Measurements from ENCODE around the gene CAPRIN2. TPM values are rescaled to one million over a fixed set of nuclear protein-coding genes. Genes with fewer than 3 reads are reported as not detected.

CAPRIN2 gene
- total and polyA plus RNA-seq, 2 of the 4 experiments (the other 2 are of a cell fraction): 18.9 to 23.8 TPM

DNA sequence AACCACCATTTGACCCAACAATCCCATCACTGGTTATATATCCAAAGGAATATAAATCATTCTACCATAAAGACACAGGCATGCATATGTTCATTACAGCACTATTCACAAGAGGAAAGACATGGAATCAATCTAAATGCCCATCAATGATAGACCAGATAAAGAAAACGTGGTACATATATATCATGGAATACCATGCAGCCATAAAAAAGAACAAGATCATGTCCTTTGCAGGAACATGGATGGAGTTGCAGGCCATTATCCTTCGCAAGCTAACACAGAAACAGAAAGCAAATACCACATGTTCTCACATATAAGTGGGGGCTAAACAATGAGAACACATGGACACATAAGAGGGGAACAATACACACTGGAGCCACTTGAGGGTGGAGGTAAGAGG is 15.7 kb downstream of the CAPRIN2 start:
- H3K9me1 ChIP-seq (ENCODE audit: insufficient read depth, low read length): no peaks in the 10 kb centered on the region
- H2AFZ ChIP-seq (replicated peaks; ENCODE audit: low read length, poor library complexity): no peak overlapping the region
- no peak overlapping the region for H2BK20ac ChIP-seq (ENCODE audit: low read depth, low read length)
- TF ChIP-seq CHD1 (IDR thresholded peaks at IDR 0.05; ENCODE audit: low read depth, low read length) (no peak), POLR2A (IDR thresholded peaks at IDR 0.05; ENCODE audit: low read depth, low read length) (no peak), SMC3 (IDR thresholded peaks at IDR 0.05; ENCODE audit: low read depth, low read length) (no peak), FOS (IDR thresholded peaks at IDR 0.05; ENCODE audit: low read depth, low read length) (no peak), RFX5 (IDR thresholded peaks at IDR 0.05; ENCODE audit: low read depth, low read length) (no peak), CTCF (conservative IDR thresholded peaks at IDR 0.05; ENCODE audit: low read depth, low read length) (no peak), BHLHE40 (IDR thresholded peaks at IDR 0.05; ENCODE audit: low read depth, low read length) (no peak), MAZ (IDR thresholded peaks at IDR 0.05; ENCODE audit: borderline replicate concordance, low read depth, low read length) (no peak)
- no peak overlapping the region for H4K5ac ChIP-seq (ENCODE audit: low read depth, low read length)
- in situ Hi-C loops (cut with MboI; ENCODE audit: low sequenced_read_pairs) (no loop called here), intact Hi-C loops (cut with micrococcal nuclease) (no loop called here), dilution Hi-C loops (cut with HindIII; ENCODE audit: low sequenced_read_pairs, unreplicated experiment) (no loop called here)
- ChIA-PET CTCF (no interaction called here), POLR2A (ENCODE audit: unreplicated experiment) (no interaction called here)
- H2BK5ac ChIP-seq (ENCODE audit: low read depth, low read length, poor library complexity, severe bottlenecking): no peak overlapping the region
- peaks cover 15 to 26% of the 10 kb centered on the region in 2 experiments for H3K79me1 ChIP-seq (ENCODE audit: low read depth in 1 of 2, low read length in 2 of 2)
- no peaks in the 10 kb centered on the region for H4K20me1 ChIP-seq (ENCODE audit: insufficient read depth, low read length)
- H3K27ac ChIP-seq (ENCODE audit: insufficient read depth, low read length): no peak overlapping the region
- no peak overlapping the region for H2BK120ac ChIP-seq (ENCODE audit: low read depth, low read length)
- no peaks in the 10 kb centered on the region for H3K27me3 ChIP-seq (ENCODE audit: control insufficient read depth, insufficient read depth, low read length)
- DNase-seq (no peak), ATAC-seq (ENCODE audit: low read depth) (no peak)
- no peak overlapping the region for H2AK5ac ChIP-seq (ENCODE audit: low read depth, low read length)
- no peak overlapping the region for H3K4ac ChIP-seq (ENCODE audit: low read depth, low read length)
- no peak overlapping the region for H3K14ac ChIP-seq (replicated peaks; ENCODE audit: low read depth, low read length)
- peaks cover 6% of the 10 kb centered on the region for H3K36me3 ChIP-seq (ENCODE audit: control insufficient read depth, insufficient read depth, low read length)
- H3K9me3 ChIP-seq (ENCODE audit: control insufficient read depth, insufficient read depth, low read length): no peaks in the 10 kb centered on the region
- 100% methylated on average over 1 of the region's 2 CpGs; no CpG with 5 or more reads in 1 of the 2 experiments for WGBS, 2 experiments (ENCODE audit: extremely low coverage in 2 of 2, insufficient read length in 1 of 2)
- H4K91ac ChIP-seq (ENCODE audit: insufficient read depth, low read depth, low read length): no peak overlapping the region
- H3K9ac ChIP-seq (ENCODE audit: low read depth, low read length): no peak overlapping the region
- H2BK15ac ChIP-seq (ENCODE audit: low read depth, low read length): no peak overlapping the region
- H3K23ac ChIP-seq (ENCODE audit: low read depth, low read length): no peak overlapping the region; the same call in 1 of the 2 replicates
- no peaks in the 10 kb centered on the region for H3K4me1 ChIP-seq (ENCODE audit: control insufficient read depth, insufficient read depth, low read length)
- H4K8ac ChIP-seq (ENCODE audit: low read depth in 2 of 2, low read length in 2 of 2): no peak overlapping the region
- no peak overlapping the region for H2AK9ac ChIP-seq (replicated peaks; ENCODE audit: low read depth, low read length, poor library complexity)
- no peak overlapping the region for H3K56ac ChIP-seq (ENCODE audit: extremely low read depth, insufficient read depth, low read length)
- no peak overlapping the region for H3K4me3 ChIP-seq (ENCODE audit: insufficient read depth, low read depth, low read length)
- no peak overlapping the region for H3K18ac ChIP-seq (ENCODE audit: low read depth, low read length)
- BruUV-seq (replicated peaks): no TSS peak
- H3K4me2 ChIP-seq (ENCODE audit: low read depth, low read length): no peak overlapping the region

Data from IMR-90 (cell line).